Activated CD8-positive, alpha-beta memory T cell treated with anti-CD3 and anti-CD28 coated beads, Interleukin-2, amount 50 U/mL, for 1 hour (primary cell): ENCODE measurements around the gene WDR47.

Experiments
- DNase-seq: peaks from one replicate; pipeline ENCODE4 v3.0.0-alpha.2; 2020; ENCODE audit errors: extremely low read depth

WDR47 gene

DNA sequence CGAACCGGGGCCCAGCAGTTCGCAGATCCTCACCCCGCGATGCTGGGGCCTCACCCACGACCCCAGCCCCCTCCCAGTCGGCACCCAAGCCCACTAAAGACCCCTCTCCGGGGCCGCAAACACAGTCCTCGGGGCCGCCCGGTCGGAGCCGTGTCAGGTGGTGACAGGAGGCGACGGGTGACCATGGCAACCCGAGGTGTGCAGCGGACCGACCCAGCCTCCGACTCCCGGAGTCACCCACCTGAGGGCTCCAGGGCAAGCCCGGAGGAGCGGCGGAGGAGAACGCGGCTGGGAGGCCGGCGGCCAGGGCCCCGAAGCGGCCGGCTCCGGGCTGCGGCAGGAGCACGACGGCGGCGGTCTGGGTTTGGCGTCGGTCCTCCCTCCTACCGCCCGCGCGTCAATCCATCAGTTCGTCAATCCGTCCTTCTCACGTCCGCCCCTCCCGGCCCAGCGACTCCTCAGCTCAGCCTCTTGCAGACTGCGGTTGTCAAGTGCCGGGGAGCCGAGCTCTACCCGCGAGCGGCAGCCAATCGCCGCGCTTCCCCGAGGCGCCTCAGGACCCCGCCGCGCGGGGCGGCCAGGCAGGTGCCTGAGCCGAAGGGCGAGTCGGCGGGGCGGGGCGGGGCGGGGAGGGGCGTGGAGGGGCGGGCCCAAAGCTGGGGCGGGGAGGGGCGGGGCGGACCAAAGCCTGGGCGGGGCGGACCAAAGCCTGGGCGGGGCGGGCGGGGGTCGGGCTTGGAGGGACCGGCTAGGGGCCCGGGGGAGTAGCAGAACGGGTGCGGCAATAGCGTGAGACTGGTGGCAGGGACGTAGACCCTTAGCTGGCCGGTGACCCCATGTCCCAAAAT, at the start of gene WDR47:
Gene WDR47 (minus strand): TSS at position 482 of the 848 bp plus-strand sequence. CDS start 18,590 bp downstream, outside the sequence.
- DNase-seq, result peak; percentile 90

DNA sequence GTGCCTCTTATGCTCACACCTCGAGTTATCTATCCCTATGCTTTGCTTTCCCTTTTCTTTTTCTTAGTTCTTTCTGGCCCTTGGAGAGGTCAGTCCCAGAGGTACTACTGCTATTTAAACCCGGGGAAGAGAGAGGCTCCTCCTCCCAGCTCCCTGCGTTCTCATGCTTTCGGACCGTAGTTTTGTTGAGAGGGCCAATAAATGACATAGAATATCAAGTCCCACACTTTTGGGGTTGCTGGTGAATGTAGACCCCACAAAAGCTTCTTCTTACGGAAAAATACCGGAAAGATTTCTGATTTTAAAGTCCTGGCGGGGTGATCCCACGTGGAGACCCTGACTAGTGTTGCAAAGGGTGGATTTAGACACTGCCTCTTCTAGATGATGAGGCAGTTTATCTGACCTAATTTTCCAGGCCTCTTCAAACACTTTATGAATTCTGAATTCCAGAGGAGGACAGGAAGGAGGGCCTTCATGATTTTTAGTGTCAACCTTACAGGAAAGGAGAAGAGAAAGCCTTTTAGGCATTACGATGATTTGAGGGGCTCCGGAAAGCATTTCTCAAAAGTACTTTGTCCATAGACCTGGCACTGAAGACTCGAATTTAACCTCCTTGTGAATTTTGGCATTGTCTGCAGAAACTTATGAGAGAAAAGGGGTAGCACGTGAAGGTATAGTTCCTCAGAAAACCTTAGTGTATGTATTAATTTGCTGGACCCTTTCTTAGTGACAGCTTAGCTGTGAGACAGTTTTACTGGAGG, 49.4 kb upstream of the WDR47 start:
- DNase-seq, result no peak

- DNase-seq, result peak; percentile 66
These were observed 48.5 kb upstream of the WDR47 start, which contains the start of gene TMEM167B for GRCh38 chr1:109090196-109091077. Gene TMEM167B (plus strand): TSS chr1:109090764. CDS start chr1:109090873, 109 bp downstream.

GRCh38 chr1:109089242-109090015, 47.5 kb upstream of the WDR47 start:
- no peak for DNase-seq

DNA sequence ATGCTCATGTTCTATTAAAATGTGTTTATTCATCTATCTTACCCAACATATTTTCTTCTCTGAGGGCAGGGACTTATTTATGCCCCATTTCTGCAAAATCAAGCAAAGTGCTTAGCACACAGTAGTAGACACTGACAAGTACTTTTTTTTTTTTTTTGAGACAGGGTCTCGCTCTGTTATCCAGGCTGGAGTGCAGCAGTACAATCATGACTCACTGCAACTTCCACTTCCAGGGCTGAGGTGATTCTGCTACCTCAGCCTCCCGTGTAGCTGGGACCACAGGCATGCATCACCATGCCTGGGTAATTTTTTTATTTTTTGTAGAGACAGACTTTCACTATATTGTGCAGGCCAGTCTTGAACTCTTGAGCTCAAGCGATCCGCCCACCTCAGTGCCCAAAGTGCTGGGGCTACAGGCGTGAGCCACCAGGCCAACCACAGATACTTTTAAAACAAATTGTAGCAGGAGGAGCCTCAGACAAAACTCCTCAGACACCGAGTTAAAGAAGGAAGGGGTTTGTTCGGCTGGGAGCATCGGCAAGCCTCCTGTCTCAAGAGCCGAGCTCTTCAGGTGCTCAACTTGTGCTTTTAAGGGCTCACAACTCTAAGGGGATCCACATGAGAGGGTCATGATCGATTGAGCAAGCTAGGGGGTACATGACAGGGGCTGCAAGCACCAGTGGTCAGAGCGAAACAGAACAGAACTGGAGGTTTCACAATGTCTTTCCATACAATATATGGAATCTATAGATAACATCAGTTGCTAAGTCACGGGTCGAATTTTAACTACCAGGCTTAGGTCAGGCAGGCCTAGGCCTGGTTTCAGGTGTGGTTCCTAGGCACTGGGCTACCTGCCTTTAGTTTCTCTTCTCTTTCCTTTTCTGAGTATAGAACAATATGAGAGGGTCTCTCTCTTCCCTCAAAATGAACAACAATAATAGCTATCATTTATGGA, 42.9 kb upstream of the WDR47 start:
- DNase-seq, result no peak

- DNase-seq, result no peak
These were observed 42.0 kb upstream of the WDR47 start for GRCh38 chr1:109083923-109084322.

- no peak for DNase-seq
These were observed 41.6 kb upstream of the WDR47 start for GRCh38 chr1:109083501-109083900.

DNA sequence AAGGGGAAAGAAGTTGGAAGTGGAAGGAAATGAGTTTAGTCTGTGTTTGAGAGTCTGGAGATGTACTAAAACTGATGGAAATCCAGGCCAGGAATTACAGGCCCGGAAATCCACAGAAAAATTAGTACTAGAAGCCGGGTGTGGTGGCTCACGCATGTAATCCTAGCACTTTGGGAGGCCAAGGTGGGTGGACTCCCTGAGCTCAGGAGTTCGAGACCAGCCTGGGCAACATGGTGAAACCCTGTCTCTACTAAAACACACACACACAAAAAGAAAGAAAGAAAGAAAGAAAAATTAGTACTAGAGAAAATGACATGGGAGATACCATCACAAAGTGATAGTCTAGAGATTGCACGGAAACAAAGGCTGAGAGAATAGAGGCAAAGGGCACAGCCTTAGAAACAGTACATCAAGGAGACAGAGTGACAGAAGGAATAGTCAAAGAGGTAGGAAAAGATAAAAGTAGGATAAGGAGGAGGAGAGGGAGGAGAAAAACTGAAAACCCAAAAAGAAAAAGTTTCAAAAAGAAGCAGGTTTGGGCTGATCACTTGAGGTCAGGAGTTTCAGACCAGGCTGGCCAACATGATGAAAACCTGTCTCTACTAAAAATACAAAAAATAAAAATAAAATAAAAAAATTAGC, 38.7 kb upstream of the WDR47 start:
- no peak for DNase-seq

DNA sequence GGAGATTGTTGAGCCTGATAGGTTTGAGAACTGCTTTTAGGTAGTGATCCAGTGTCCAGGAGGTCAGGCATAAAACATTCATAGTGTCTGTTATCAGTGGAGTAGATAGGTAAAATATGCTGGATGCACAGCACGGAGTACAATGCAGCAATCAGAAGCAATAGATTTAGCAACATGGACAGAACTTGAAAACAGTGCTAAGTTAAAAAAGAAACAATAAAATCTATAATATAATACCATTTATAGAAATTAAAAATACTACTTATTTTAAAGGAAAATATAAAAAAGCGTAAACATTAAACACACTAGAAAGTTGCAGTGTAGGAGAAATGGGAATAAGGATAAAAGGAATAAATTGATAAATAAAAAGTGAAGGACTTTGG, 37.3 kb upstream of the WDR47 start:
- DNase-seq, result no peak

DNA sequence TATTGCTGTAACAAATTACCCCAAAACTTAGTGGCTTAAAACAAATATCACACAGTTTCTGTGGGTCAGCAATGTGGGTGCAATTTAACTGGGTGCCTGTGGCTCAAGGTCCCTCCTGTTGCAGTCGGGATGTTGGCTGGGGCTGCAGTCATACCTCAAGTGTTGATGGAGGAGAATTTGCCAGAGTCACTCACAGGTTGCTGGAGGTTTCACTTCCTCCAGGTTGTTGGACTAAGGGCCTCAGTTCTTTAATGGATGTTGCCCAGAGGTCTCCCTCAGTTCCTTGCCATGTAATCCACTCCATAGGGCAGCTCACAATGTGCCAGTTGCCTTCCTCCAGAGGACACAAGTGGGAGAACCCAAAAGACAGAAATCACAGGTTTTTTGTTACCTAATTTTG, 36.4 kb upstream of the WDR47 start:
- no peak for DNase-seq

- DNase-seq, result peak; percentile 59
These were observed 33.9 kb upstream of the WDR47 start, which contains the start of gene TAF13 for GRCh38 chr1:109075531-109076490. Gene TAF13 (minus strand): TSS chr1:109076003. CDS start chr1:109075947, 56 bp downstream.

DNA sequence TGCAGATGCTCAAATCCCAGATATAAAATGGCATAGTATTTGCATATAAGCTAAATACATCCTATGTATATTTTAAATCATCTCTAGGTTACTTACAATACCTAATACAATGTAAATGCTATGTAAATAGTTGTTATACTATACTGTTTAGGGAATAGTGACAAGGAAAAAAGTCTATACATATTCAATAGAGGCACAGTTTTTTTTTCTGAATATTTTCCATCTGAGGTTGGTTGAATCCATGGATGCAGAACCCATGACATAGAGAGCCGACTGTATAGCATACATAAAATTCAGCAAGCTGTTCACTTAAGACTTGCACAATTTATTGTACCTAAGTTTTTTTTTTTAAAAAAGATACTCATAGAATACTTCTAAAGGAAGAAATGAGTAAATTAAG, 27.4 kb upstream of the WDR47 start:
- DNase-seq, result no peak

DNA sequence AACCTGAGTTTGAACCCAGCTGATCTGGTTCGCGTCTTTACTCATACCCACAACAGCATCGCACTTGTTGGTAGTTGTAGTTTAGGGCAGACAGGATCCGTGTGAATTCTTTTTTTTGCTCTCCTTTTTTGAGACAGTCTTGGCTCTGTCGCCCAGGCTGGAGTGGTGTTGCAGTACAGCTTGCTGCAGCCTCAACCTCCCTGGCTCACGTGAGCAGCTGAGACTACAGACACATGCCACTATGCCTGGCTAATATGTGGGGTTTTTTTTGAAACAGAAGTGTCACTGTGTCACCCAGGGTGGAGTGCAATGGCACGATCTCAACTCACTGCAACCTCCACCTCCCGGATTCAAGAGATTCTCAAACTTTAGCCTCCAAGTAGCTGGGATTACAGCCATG, 26.0 kb upstream of the WDR47 start:
- no peak for DNase-seq

DNA sequence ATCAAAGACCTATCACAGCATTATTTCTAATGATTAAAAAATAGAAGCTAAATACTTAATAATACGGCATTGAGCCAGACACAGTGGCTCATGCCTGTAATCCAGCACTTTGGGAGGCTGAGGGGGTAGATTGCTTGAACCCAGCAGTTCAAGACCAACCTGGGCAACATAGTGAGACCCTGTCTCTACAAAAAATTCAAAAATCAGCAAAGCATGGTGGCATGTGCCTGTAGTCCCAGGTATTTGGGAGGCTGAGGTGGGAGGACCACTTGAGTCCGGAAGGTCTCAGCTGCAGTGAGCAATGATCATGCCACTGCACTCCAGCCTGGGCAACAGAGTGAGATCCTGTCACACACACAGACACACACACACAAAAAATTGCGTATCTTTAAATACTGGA, 23.2 kb upstream of the WDR47 start:
- no peak for DNase-seq

DNA sequence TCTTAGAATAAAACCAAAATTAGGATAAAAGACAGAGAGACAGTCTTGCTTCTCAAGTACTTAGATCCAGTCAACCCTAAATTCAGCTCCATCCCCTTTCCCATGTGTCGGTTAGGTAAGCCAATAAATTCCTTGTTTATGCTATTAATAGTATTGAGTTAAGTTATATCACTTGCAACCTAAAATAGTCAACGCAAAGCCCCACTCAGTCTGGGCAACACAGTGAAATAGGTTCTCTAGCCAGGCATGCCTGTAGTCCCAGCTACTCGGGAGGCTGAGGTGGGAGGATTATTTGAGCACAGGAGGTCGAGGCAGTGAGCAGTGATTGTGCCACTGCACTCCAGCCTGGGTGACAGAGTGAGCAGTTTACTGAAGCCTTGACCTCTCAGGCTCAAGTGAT, 19.3 kb upstream of the WDR47 start:
- DNase-seq, result no peak

GRCh38 chr1:109060707-109061106, 18.8 kb upstream of the WDR47 start:
- DNase-seq, result no peak

GRCh38 chr1:109059026-109059425, 17.1 kb upstream of the WDR47 start:
- no peak for DNase-seq

DNA sequence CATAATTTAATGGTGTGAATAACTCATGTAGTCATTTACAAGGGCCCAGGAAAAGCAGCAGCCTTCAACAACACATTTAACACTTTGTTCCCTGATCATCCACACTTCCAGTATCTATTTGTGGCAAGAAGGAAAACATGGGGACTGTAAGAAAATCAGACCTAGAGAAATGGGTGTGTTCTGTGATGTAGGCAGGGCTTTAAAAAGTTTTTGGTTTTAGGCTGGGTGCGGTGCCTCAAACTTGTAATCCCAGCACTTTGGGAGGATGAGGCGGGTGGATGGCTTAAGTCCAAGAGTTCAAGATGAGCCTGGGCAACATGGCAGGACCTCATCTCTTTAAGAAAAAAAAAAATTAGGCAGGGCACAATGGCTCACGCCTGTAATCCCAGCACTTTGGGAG, 14.2 kb upstream of the WDR47 start:
- no peak for DNase-seq
